Measurements from ENCODE around the gene LEFTY2.
"Not testable (repeated sequence)": the region's sequence is repeated elsewhere in the genome, so short reads cannot be mapped to it uniquely, and the experiment has no call there.

LEFTY2 gene

DNA sequence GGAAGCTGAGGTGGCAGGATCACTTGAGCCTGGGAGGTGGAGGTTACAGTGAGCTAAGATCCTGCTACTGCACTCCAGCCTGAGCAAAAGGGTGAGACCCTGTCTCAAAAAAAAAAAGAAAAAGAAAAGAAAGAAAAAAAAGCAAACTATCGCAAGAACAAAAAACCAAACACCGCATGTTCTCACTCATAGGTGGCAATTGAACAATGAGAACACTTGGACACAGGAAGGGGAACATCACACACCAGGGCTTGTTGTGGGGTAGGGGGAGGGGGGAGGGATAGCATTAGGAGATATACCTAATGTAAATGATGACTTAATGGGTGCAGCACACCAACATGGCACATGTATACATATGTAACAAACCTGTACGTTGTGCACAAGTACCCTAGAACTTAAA, 11.6 kb downstream of the LEFTY2 start:
- H3K4ac ChIP-seq (ENCODE audit: low read depth, low read length); H3K14ac ChIP-seq (ENCODE audit: low read length); H3K27ac ChIP-seq (ENCODE audit: low read depth, low read length); DNase-seq; H3K18ac ChIP-seq (ENCODE audit: low read length); H3K79me1 ChIP-seq (ENCODE audit: low read length); H2BK120ac ChIP-seq (ENCODE audit: insufficient read depth, low read length, poor library complexity); H3K4me3 ChIP-seq (ENCODE audit: low read depth, low read length); H2BK12ac ChIP-seq (ENCODE audit: low read length); H3K23ac ChIP-seq (ENCODE audit: low read length); H3K9me3 ChIP-seq (ENCODE audit: insufficient read depth, low read depth, low read length); H3K9ac ChIP-seq (ENCODE audit: low read length); H3K4me2 ChIP-seq (ENCODE audit: low read length); H3K79me2 ChIP-seq (ENCODE audit: control insufficient read depth, insufficient read depth, low read length, poor library complexity); H4K12ac ChIP-seq (ENCODE audit: low read depth, low read length); H3K36me3 ChIP-seq (ENCODE audit: control insufficient read depth in 1 of 2, insufficient read depth in 2 of 2, low read length in 2 of 2); H2AFZ ChIP-seq (ENCODE audit: insufficient read depth, low read length, poor library complexity); H3K27me3 ChIP-seq (ENCODE audit: insufficient read depth, low read length); H4K91ac ChIP-seq (ENCODE audit: low read depth, low read length); H3K4me1 ChIP-seq (ENCODE audit: control insufficient read depth in 1 of 2, insufficient read depth in 2 of 2, low read length in 2 of 2); H2AK5ac ChIP-seq (ENCODE audit: low read length); H4K8ac ChIP-seq (ENCODE audit: low read depth, low read length); H2BK5ac ChIP-seq (ENCODE audit: low read depth, low read length, poor library complexity): not testable (repeated sequence)
- no CpG with 5 or more reads among the region's 3 CpGs for WGBS (ENCODE audit: extremely low coverage, insufficient coverage, insufficient read length)

DNA sequence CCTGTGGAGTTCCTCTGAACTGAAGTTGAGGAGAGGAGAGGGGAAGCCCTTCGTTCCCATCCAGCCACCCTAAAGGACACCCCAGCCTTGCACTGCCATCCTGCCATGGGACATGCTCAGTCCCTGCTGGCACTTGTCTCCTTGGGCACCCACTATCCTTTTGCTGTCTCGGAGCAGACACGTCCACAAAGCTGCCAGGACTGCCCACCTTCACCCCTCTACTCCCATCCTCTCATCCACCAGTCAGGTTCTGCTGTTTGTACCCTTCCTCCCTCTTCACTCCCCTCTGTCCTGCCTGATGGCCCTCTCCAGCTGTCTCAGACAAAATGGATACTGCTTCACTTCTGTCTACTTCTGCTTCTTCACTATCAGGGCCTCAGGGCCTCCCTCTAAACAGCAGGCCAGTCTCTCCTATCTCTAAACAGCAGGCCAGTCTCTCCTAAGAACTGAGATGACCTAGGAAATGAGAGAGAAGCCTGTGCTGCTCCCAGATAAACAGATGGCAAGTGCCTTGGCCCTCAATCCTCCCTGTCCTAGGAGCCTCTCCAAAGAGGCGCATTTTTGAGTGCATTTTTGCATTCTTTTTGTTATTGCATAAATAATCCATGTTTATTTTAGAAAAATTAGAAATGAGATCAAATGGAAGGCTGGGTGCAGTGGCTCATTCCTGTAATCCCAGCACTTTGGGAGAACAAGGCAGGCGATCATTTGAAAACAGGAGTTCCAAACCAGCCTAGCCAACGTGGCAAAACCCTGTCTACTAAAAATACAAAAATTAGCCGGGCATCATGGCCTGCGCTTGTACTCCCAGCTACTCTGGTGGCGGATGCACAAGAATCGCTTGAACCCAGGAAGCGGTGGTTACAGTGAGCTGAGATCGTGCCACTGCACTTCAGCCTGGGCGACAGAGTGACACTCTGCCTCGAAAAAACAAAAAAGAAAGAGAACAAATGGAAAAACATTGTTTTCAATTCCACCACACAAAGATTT, 12.5 kb downstream of the LEFTY2 start:
- H3K9ac ChIP-seq (ENCODE audit: low read length) = no peak overlapping the region
- H3K14ac ChIP-seq (ENCODE audit: low read length) = no peak overlapping the region
- no peak overlapping the region for H2AFZ ChIP-seq (ENCODE audit: insufficient read depth, low read length, poor library complexity)
- H3K27me3 ChIP-seq (ENCODE audit: insufficient read depth, low read length) = no peaks in the 10 kb centered on the region
- no peaks in the 10 kb centered on the region for H3K9me3 ChIP-seq (ENCODE audit: insufficient read depth, low read depth, low read length)
- no peak for DNase-seq
- H2AK5ac ChIP-seq (ENCODE audit: low read length) = no peak overlapping the region
- no peak overlapping the region for H3K4me3 ChIP-seq (ENCODE audit: low read depth, low read length)
- H3K79me2 ChIP-seq (ENCODE audit: control insufficient read depth, insufficient read depth, low read length, poor library complexity) = peaks cover 5% of the 10 kb centered on the region
- WGBS (ENCODE audit: extremely low coverage, insufficient coverage, insufficient read length) = no CpG with 5 or more reads among the region's 14 CpGs
- no peak overlapping the region for H2BK5ac ChIP-seq (ENCODE audit: low read depth, low read length, poor library complexity)
- no peak overlapping the region for H3K18ac ChIP-seq (ENCODE audit: low read length)
- H4K91ac ChIP-seq (ENCODE audit: low read depth, low read length) = no peak overlapping the region
- no peak overlapping the region for H3K4me2 ChIP-seq (ENCODE audit: low read length)
- no peak overlapping the region for H2BK120ac ChIP-seq (ENCODE audit: insufficient read depth, low read length, poor library complexity)
- no peak overlapping the region for H3K27ac ChIP-seq (ENCODE audit: low read depth, low read length)
- H2BK12ac ChIP-seq (ENCODE audit: low read length) = no peak overlapping the region
- no peak overlapping the region for H3K23ac ChIP-seq (ENCODE audit: low read length)
- no peak overlapping the region for H4K12ac ChIP-seq (ENCODE audit: low read depth, low read length)
- peaks cover 9% of the 10 kb centered on the region for H3K79me1 ChIP-seq (ENCODE audit: low read length)
- H3K4me1 ChIP-seq (ENCODE audit: control insufficient read depth in 1 of 2, insufficient read depth in 2 of 2, low read length in 2 of 2) = peaks cover 2% of the 10 kb centered on the region in 2 experiments
- H3K4ac ChIP-seq (ENCODE audit: low read depth, low read length) = no peak overlapping the region
- no peak overlapping the region for H4K8ac ChIP-seq (ENCODE audit: low read depth, low read length)
- H3K36me3 ChIP-seq (ENCODE audit: control insufficient read depth in 1 of 2, insufficient read depth in 2 of 2, low read length in 2 of 2) = no peaks in the 10 kb centered on the region

DNA sequence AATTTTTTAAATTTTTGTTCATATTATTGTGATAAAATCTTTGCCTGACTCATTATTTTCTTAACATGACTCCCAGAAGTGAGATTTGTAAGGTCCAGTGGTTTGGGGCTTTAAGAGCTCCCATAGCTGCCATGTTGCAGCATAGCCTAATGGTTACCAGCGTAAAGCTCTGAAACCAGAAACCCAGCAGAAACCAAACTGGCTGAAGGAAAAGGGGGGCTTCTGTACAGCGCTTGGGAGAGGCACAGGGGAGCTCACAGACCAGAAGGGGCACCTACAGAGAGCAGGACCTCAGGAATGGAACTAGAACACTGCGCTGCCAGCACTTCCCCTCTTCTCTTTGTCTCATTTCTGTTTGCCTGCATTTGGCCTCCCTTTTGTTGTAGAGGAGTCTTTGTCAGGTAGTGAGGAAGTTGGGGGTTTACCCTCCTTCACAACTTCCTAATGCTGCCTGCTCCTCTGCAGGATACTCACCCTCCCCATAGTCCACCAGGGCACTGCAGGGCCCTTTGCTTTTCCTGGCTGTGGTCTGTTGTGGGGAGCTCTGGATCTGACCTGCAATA, 14.4 kb downstream of the LEFTY2 start:
- no peak overlapping the region for H3K14ac ChIP-seq (ENCODE audit: low read length)
- H3K4me3 ChIP-seq (ENCODE audit: low read depth, low read length) = no peak overlapping the region
- peaks cover 4% of the 10 kb centered on the region for H3K9me3 ChIP-seq (ENCODE audit: insufficient read depth, low read depth, low read length)
- no peak overlapping the region for H3K23ac ChIP-seq (ENCODE audit: low read length)
- H2BK120ac ChIP-seq (ENCODE audit: insufficient read depth, low read length, poor library complexity) = no peak overlapping the region
- peaks cover 7% of the 10 kb centered on the region in 2 experiments for H3K36me3 ChIP-seq (ENCODE audit: control insufficient read depth in 1 of 2, insufficient read depth in 2 of 2, low read length in 2 of 2)
- no peak overlapping the region for H4K91ac ChIP-seq (ENCODE audit: low read depth, low read length)
- no peaks in the 10 kb centered on the region for H3K27me3 ChIP-seq (ENCODE audit: insufficient read depth, low read length)
- no peak overlapping the region for H3K4me2 ChIP-seq (ENCODE audit: low read length)
- no CpG with 5 or more reads among the region's 3 CpGs for WGBS (ENCODE audit: extremely low coverage, insufficient coverage, insufficient read length)
- DNase-seq = peak; percentile 8 to 53
- peaks cover 2 to 7% of the 10 kb centered on the region in 2 experiments for H3K4me1 ChIP-seq (ENCODE audit: control insufficient read depth in 1 of 2, insufficient read depth in 2 of 2, low read length in 2 of 2)
- no peak overlapping the region for H4K12ac ChIP-seq (ENCODE audit: low read depth, low read length)
- H2BK12ac ChIP-seq (ENCODE audit: low read length) = no peak overlapping the region
- H3K9ac ChIP-seq (ENCODE audit: low read length) = no peak overlapping the region
- no peak overlapping the region for H2AFZ ChIP-seq (ENCODE audit: insufficient read depth, low read length, poor library complexity)
- peaks cover 6% of the 10 kb centered on the region for H3K79me2 ChIP-seq (ENCODE audit: control insufficient read depth, insufficient read depth, low read length, poor library complexity)
- H2AK5ac ChIP-seq (ENCODE audit: low read length) = no peak overlapping the region
- H2BK5ac ChIP-seq (ENCODE audit: low read depth, low read length, poor library complexity) = no peak overlapping the region
- no peak overlapping the region for H3K4ac ChIP-seq (ENCODE audit: low read depth, low read length)
- no peak overlapping the region for H3K18ac ChIP-seq (ENCODE audit: low read length)
- H3K79me1 ChIP-seq (ENCODE audit: low read length) = peaks cover 9% of the 10 kb centered on the region
- no peak overlapping the region for H4K8ac ChIP-seq (ENCODE audit: low read depth, low read length)
- no peak overlapping the region for H3K27ac ChIP-seq (ENCODE audit: low read depth, low read length)

- peak within 1 kb of the TSS; percentile 84 for H3K4ac ChIP-seq (ENCODE audit: low read depth, low read length)
- H4K91ac ChIP-seq (ENCODE audit: low read depth, low read length) = peak within 1 kb of the TSS; percentile 78
- H3K36me3 ChIP-seq (ENCODE audit: control insufficient read depth in 1 of 2, insufficient read depth in 2 of 2, low read length in 2 of 2) = peaks cover 19 to 21% of the 10 kb centered on the region in 2 experiments
- peak within 1 kb of the TSS; percentile 19 for H2BK120ac ChIP-seq (ENCODE audit: insufficient read depth, low read length, poor library complexity)
- peak within 1 kb of the TSS; percentile 77 for H3K14ac ChIP-seq (ENCODE audit: low read length)
- peaks cover 6% of the 10 kb centered on the region for H3K79me2 ChIP-seq (ENCODE audit: control insufficient read depth, insufficient read depth, low read length, poor library complexity)
- peak within 1 kb of the TSS; percentile 90 for H3K9ac ChIP-seq (ENCODE audit: low read length)
- peaks cover 9% of the 10 kb centered on the region for H3K79me1 ChIP-seq (ENCODE audit: low read length)
- H2BK5ac ChIP-seq (ENCODE audit: low read depth, low read length, poor library complexity) = peak within 1 kb of the TSS; percentile 44
- H3K4me1 ChIP-seq (ENCODE audit: control insufficient read depth in 1 of 2, insufficient read depth in 2 of 2, low read length in 2 of 2) = peaks cover 2 to 7% of the 10 kb centered on the region in 2 experiments
- H3K4me3 ChIP-seq (ENCODE audit: low read depth, low read length) = peak within 1 kb of the TSS; percentile 97
- DNase-seq = peak; percentile 97 to 99
- no peak within 1 kb of the TSS for H3K23ac ChIP-seq (ENCODE audit: low read length)
- H4K12ac ChIP-seq (ENCODE audit: low read depth, low read length) = peak within 1 kb of the TSS; percentile 96
- H2BK12ac ChIP-seq (ENCODE audit: low read length) = no peak within 1 kb of the TSS
- H2AFZ ChIP-seq (ENCODE audit: insufficient read depth, low read length, poor library complexity) = peak within 1 kb of the TSS; percentile 78
- H3K4me2 ChIP-seq (ENCODE audit: low read length) = peak within 1 kb of the TSS; percentile 95
- peak within 1 kb of the TSS; percentile 85 for H3K27ac ChIP-seq (ENCODE audit: low read depth, low read length)
- H2AK5ac ChIP-seq (ENCODE audit: low read length) = peak within 1 kb of the TSS; percentile 16
- peak within 1 kb of the TSS; percentile 82 for H3K18ac ChIP-seq (ENCODE audit: low read length)
- no peaks in the 10 kb centered on the region for H3K27me3 ChIP-seq (ENCODE audit: insufficient read depth, low read length)
- H3K9me3 ChIP-seq (ENCODE audit: insufficient read depth, low read depth, low read length) = peaks cover 4% of the 10 kb centered on the region
- WGBS (ENCODE audit: extremely low coverage, insufficient coverage, insufficient read length) = no CpG with 5 or more reads among the region's 80 CpGs
- H4K8ac ChIP-seq (ENCODE audit: low read depth, low read length) = peak within 1 kb of the TSS; percentile 89
Observed at GRCh38 chr1:225923692-225924555, 17.1 kb downstream of the LEFTY2 start, which contains the start of gene PYCR2. Gene PYCR2, minus strand, starts transcription at chr1:225924250. Its CDS starts 140 bp downstream, at chr1:225924110.
